Smooth muscle cell (in vitro differentiated cells): ENCODE measurements around the gene GRM8. TPM values are rescaled to one million over a fixed set of nuclear protein-coding genes. Genes with fewer than 3 reads are reported as not detected.
A peak's percentile ranks its signal among the peaks of the same experiment; 100 is the strongest.

Source experiments
- DNase-seq: peaks from one replicate; lab custom pipeline; 2025; ENCODE audit not compliant: unreplicated experiment; lab: John Stamatoyannopoulos, UW
- H2AFZ ChIP-seq: fragments of 200-600 bp; sonication (generic); 2 replicates; pipeline ENCODE4 v1.6.0; 2016; ENCODE audit warnings: antibody characterized with exemption, low read depth, mild to moderate bottlenecking
- H3F3A ChIP-seq: fragments of 200-600 bp; sonication (generic); 2 replicates; pipeline ENCODE4 v1.6.0; 2017; ENCODE audit warnings: antibody characterized with exemption, low read depth
- H3K27ac ChIP-seq: fragments of 200-600 bp; sonication (generic); 2 replicates; pipeline ENCODE4 v1.5.1; 2016; ENCODE audit warnings: low read depth, mild to moderate bottlenecking
- H3K27me3 ChIP-seq: fragments of 200-600 bp; sonication (generic); 2 replicates; pipeline ENCODE4 v1.6.1; 2016; ENCODE audit warnings: low read depth, mild to moderate bottlenecking
- H3K36me3 ChIP-seq: fragments of 200-600 bp; sonication (generic); 2 replicates; pipeline ENCODE4 v1.5.1; 2016; ENCODE audit warnings: low read depth
- H3K4me1 ChIP-seq: fragments of 200-600 bp; sonication (generic); 2 replicates; pipeline ENCODE4 v1.5.1; 2016; ENCODE audit warnings: low read depth
- H3K4me2 ChIP-seq: fragments of 200-600 bp; sonication (generic); 2 replicates; pipeline ENCODE4 v1.6.0; 2016; ENCODE audit warnings: mild to moderate bottlenecking
- H3K4me3 ChIP-seq: fragments of 200-600 bp; sonication (generic); 2 replicates; pipeline ENCODE4 v1.5.1; 2016; ENCODE audit warnings: mild to moderate bottlenecking
- H3K79me2 ChIP-seq: fragments of 200-600 bp; sonication (generic); 2 replicates; pipeline ENCODE4 v1.6.0; 2016; ENCODE audit warnings: low read depth, mild to moderate bottlenecking
- H3K9ac ChIP-seq: fragments of 200-600 bp; sonication (generic); 2 replicates; pipeline ENCODE4 v1.6.0; 2016; ENCODE audit warnings: low read depth
- H3K9me3 ChIP-seq: fragments of 200-600 bp; sonication (generic); replicated peaks from 2 replicates; pipeline ENCODE4 v1.5.1; 2016; ENCODE audit warnings: low read depth
- H4K20me1 ChIP-seq: fragments of 200-600 bp; sonication (generic); 2 replicates; pipeline ENCODE4 v1.6.0; 2016; ENCODE audit warnings: low read depth
- WGBS: methylation state at CpG from one replicate; pipeline ENCODE4 v1.1.7; 2016; ENCODE audit warnings: low lambda C conversion rate; 5-methylcytosine and 5-hydroxymethylcytosine counted together
- polyA plus RNA-seq: library from polyadenylated mRNA; unstranded; fragments of >200 nt; fragmentation: Nextera tagmentation; extraction: Ambion mirVana; gene quantifications from 2 replicates; pipeline ENCODE4 v1.2.1, GENCODE V29; 2016
- total RNA-seq: library from RNA; depleted of rRNA; stranded (reverse); fragments of >200 nt; gene quantifications from 2 replicates; pipeline ENCODE4 v1.2.3, GENCODE V29; 2014
- TF ChIP-seq, protein P1 (sequence below): fragments of 200-600 bp; sonication (generic); IDR thresholded peaks from 2 replicates; pipeline ENCODE4 v1.5.1; 2017; ENCODE audit warnings: borderline replicate concordance, mild to moderate bottlenecking, antibody characterized with exemption; ENCODE audit not compliant: insufficient read depth, poor library complexity, severe bottlenecking

Gene GRM8
- total and polyA plus RNA-seq, 2 experiments from 2014 or later = 9.8 to 20.5 TPM

DNA sequence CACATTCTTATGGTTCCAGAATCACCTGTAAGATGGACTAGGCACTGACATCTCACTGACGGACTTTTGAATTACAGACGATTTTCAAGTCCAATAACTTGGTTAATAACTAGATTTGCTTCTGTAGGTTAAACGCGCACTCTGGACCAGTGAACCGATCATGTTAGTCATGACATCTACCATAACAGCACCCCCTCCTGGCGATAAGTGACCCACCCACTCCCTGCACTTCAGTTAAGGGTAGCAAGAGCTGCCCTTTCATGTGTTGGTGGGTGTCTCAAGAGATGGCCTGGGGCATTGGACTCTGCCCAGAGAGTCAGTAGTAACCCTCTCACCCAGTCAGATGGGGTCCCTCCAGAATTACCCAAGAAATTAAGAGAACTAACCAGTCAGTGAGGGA, 12.9 kb downstream of the GRM8 start:
- Histone ChIP-seq H4K20me1 (no peaks in the 10 kb centered on the region), H2AFZ (no peak overlapping the region), H3K4me3 (no peak overlapping the region), H3K27me3 (no peaks in the 10 kb centered on the region), H3K4me1 (no peaks in the 10 kb centered on the region), H3K9me3 (no peaks in the 10 kb centered on the region), H3K36me3 (no peaks in the 10 kb centered on the region), H3K9ac (no peak overlapping the region), H3K79me2 (no peaks in the 10 kb centered on the region), H3K27ac (no peak overlapping the region), H3F3A (no peaks in the 10 kb centered on the region), H3K4me2 (no peak overlapping the region)
- WGBS = 66% methylated on average over 6 of the region's 6 CpGs
- TF ChIP-seq, protein P1, sequence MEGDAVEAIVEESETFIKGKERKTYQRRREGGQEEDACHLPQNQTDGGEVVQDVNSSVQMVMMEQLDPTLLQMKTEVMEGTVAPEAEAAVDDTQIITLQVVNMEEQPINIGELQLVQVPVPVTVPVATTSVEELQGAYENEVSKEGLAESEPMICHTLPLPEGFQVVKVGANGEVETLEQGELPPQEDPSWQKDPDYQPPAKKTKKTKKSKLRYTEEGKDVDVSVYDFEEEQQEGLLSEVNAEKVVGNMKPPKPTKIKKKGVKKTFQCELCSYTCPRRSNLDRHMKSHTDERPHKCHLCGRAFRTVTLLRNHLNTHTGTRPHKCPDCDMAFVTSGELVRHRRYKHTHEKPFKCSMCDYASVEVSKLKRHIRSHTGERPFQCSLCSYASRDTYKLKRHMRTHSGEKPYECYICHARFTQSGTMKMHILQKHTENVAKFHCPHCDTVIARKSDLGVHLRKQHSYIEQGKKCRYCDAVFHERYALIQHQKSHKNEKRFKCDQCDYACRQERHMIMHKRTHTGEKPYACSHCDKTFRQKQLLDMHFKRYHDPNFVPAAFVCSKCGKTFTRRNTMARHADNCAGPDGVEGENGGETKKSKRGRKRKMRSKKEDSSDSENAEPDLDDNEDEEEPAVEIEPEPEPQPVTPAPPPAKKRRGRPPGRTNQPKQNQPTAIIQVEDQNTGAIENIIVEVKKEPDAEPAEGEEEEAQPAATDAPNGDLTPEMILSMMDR = peak; percentile 3
- DNase-seq = no peak

DNA sequence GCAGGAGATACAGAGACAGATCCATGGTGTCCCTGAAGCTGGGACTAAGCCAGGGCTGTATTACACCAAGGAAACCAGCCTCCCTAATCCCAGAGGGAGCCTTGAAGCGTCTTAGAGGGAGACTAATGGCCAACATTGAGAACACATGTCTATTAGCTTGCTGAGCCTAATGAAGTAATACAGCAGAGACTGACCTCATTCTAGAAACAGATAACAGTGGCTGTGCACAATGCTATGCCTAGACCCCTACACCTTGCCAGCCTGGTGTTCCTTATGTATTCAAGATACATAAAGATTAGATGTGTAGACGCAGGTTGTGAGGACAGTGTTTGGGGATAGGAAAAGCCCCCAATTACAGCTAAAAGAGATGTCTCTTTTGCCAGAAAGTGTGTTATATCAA, 19.1 kb downstream of the GRM8 start:
- no peaks in the 10 kb centered on the region for H3K36me3 ChIP-seq
- no peak overlapping the region for H2AFZ ChIP-seq
- no peak for DNase-seq
- no peaks in the 10 kb centered on the region for H3K79me2 ChIP-seq
- H3K9ac ChIP-seq = no peak overlapping the region
- H3K4me3 ChIP-seq = no peak overlapping the region
- no peaks in the 10 kb centered on the region for H3K9me3 ChIP-seq
- TF ChIP-seq, protein P1 = no peak
- no peaks in the 10 kb centered on the region for H3F3A ChIP-seq
- no peaks in the 10 kb centered on the region for H3K4me1 ChIP-seq
- no peak overlapping the region for H3K27ac ChIP-seq
- no peaks in the 10 kb centered on the region for H3K27me3 ChIP-seq
- no peak overlapping the region for H3K4me2 ChIP-seq
- no peaks in the 10 kb centered on the region for H4K20me1 ChIP-seq
- WGBS = 74% methylated on average over 2 of the region's 2 CpGs

GRCh38 chr7:127231415-127231814, 21.3 kb downstream of the GRM8 start:
- Histone ChIP-seq H3K36me3 (no peaks in the 10 kb centered on the region), H3K4me1 (no peaks in the 10 kb centered on the region), H4K20me1 (no peaks in the 10 kb centered on the region), H2AFZ (no peak overlapping the region), H3K4me3 (no peak overlapping the region), H3K9ac (no peak overlapping the region), H3K4me2 (no peak overlapping the region), H3K79me2 (no peaks in the 10 kb centered on the region), H3F3A (no peaks in the 10 kb centered on the region), H3K9me3 (no peaks in the 10 kb centered on the region), H3K27ac (no peak overlapping the region), H3K27me3 (peaks cover 7% of the 10 kb centered on the region)
- DNase-seq = no peak
- TF ChIP-seq, protein P1 = no peak

DNA sequence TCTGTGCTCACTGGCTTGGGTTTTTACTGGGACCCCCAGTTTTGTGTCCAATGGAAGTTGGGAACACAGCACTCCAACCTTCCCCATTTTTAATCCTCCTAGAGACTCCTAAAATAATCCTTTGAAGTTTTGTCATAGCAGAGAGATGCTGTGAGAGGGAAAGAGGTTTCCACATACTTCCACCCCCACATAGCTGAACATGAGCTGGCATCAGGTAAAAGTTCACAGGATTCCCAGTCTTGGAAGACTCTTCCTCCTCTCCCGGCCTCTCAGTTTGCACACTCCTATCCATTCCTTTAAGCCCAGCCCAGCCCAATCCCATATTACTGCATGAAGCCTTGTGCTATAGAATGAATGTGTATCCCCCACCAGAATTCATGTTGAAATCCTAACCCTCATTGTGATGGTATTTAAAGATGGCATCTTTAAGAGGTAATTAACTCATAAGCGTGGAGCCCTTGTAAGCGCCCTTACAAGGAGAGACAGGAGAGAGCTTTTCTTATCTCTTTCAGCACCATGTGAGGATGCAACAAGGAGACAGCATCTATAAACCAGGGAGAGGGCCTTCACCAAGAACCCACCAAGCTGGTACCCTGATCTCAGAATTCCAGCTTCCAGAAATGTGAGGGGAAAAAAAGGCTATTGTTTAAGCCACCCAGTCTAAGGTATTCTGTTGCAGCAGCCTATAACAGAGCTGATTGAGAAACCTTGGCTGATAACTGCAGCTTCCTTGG, 22.4 kb downstream of the GRM8 start:
- H3K79me2 ChIP-seq = no peaks in the 10 kb centered on the region
- H3K36me3 ChIP-seq = no peaks in the 10 kb centered on the region
- H3K27ac ChIP-seq = no peak overlapping the region
- TF ChIP-seq, protein P1 = no peak
- no peaks in the 10 kb centered on the region for H4K20me1 ChIP-seq
- H3K9ac ChIP-seq = no peak overlapping the region
- H3K4me2 ChIP-seq = no peak overlapping the region
- peaks cover 11% of the 10 kb centered on the region for H3K27me3 ChIP-seq
- H3K9me3 ChIP-seq = no peaks in the 10 kb centered on the region
- no peak overlapping the region for H2AFZ ChIP-seq
- no peak for DNase-seq
- no peak overlapping the region for H3K4me3 ChIP-seq
- no peaks in the 10 kb centered on the region for H3K4me1 ChIP-seq
- 84% methylated on average over 3 of the region's 3 CpGs for WGBS
- H3F3A ChIP-seq = no peaks in the 10 kb centered on the region
